Stomach smooth muscle (tissue), 2 donors: Measurements from ENCODE around the gene THAP7.

Source experiments
- H3K27ac ChIP-seq: one replicate; pipeline ENCODE4 v1.7.0; 2013; ENCODE audit warnings: mild to moderate bottlenecking, low read length, inconsistent platforms
- H3K27me3 ChIP-seq, 2 donors: one replicate each; pipeline ENCODE4 v1.7.0; 2013; ENCODE audit warnings: low read length in 2 of 2; ENCODE audit not compliant: insufficient read depth in 2 of 2, control insufficient read depth in 1 of 2
- H3K36me3 ChIP-seq, 2 donors: one replicate each; pipeline ENCODE4 v1.7.0; 2013; ENCODE audit warnings: low read length in 2 of 2; ENCODE audit not compliant: control insufficient read depth in 2 of 2, insufficient read depth in 2 of 2
- H3K4me1 ChIP-seq: one replicate; pipeline ENCODE4 v1.7.0; 2013; ENCODE audit warnings: low read length; ENCODE audit not compliant: control insufficient read depth, insufficient read depth
- H3K4me3 ChIP-seq, 2 donors: one replicate each; pipeline ENCODE4 v1.7.0; 2013; ENCODE audit warnings: low read length in 2 of 2
- H3K9ac ChIP-seq, 2 donors: one replicate each; pipeline ENCODE4 v1.7.0; 2013; ENCODE audit warnings: low read length in 2 of 2, mild to moderate bottlenecking in 1 of 2
- H3K9me3 ChIP-seq, 2 donors: one replicate each; pipeline ENCODE4 v1.7.0; 2013; ENCODE audit warnings: low read length in 2 of 2; ENCODE audit not compliant: control insufficient read depth in 2 of 2
- donor health status: healthy.
- donor health status: Pancreatic carcinoma.

Gene THAP7

DNA sequence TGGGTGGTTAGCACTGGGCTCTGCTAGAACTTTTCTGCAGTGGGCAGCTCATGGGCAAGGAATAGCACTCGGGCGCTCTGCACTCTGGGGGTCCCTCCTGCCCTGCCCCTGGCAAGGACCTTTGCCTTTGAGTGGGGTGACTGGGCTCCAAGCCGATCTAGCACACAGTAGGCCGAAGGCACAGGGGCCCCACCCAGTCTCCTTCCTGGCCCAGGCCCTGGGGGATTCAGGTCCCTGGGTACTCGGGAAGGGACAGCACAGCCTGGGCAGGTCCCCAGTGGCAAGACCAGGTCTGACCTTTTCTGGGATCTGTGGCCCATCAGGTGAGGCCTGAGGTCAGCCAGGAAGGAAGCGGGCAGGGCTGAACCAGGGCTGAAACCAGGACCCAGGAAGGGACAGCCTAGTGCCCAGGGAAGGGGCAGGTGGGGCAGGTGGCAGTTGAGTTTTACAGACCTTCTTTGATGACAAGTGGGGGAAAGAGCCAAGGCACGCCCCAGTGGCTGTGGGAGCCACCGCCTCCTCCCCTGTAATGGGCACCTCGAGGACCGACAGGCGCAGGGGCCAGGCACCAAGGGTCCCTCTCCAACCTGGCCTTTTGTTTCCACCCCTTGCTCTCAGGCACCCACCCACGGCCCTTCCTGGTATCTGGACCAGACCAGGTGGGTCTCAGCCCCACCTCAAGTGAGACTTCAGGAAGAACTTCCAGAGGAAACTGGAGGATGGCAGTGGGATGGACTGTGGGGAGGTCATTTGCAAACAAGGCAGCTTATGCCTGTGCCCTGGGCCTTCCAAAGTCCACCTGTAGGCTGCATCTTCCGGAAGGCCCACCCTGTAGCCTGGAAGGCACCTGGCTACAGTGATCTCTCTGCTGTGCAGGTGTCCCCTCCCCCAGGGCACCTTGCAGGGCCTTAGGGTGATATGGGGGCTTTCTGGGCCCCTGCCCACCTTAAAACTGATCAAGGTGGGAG, 35.7 kb downstream of the THAP7 start:
- Histone ChIP-seq H3K27me3 (peaks cover 0 to 12% of the 10 kb centered on the region in 2 donors), H3K4me1 (peaks cover 12% of the 10 kb centered on the region)

DNA sequence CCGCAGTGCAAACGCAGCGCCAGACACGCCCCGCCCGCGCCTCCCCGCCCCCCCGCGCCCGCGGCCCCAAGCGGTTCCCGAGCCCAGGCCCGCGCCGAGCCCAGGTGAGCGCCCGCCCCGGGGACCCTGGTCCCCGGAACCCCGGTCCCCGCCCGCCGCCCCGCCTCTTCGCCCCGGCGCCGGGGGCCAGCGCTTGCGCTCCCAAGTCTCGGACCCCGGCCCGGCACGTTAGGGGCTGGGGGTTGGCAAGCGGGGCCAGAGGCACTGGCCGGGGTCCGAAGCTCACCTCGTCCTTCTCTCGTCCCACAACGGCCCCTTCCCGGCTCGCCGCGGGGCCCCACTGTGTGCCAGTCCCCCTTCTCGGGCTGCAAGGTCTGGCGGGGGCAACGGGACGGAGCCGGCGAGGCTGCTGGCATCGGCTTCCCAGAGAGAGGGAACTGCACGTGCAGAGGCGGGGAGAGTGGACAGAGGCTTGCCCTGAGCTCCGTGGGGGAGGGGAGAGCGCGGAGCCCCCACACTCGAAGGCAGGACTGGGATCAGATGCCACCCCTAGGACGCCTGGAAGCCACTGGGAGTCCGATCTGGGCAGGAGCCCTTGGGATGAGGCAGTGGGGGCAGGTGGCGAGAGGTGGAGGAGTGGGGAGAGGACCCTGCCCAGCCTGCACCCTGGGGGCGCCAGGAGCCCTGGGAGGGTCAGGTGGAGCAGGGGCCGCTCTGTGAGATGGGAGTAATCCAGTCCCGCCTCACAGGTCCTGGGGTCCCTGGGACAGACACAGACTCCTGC, 36.6 kb downstream of the THAP7 start:
- Histone ChIP-seq H3K9me3 (no peaks in the 10 kb centered on the region), H3K4me1 (peaks cover 12% of the 10 kb centered on the region), H3K36me3 (no peaks in the 10 kb centered on the region), H3K27me3 (peaks cover 0 to 12% of the 10 kb centered on the region in 2 donors), H3K27ac (no peak overlapping the region), H3K4me3 (peak overlapping the region; percentile 46 to 65), H3K9ac (peak overlapping the region; percentile 21 to 28)

More for the DNA sequence above, 35.7 kb downstream of the THAP7 start:
- no peak overlapping the region for H3K4me3 ChIP-seq
- no peaks in the 10 kb centered on the region for H3K9me3 ChIP-seq
- no peak overlapping the region for H3K27ac ChIP-seq
- H3K36me3 ChIP-seq = no peaks in the 10 kb centered on the region
- no peak overlapping the region for H3K9ac ChIP-seq

DNA sequence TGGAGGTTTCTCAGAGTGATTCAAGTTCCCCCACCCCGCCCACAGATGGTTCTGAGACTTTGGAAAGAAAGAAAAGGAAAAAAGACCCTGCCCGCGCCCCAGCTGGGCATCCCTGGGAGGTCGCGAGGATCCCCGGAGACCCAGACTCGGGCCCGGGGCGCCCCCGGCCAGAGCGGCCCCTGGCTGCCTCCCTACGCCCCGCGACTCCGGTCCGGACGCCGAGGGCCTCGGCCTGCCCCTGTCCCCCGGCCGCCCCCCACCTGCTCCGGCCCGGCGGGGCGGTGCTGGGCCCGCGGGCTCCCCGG, 37.2 kb downstream of the THAP7 start:
- no peak overlapping the region for H3K27ac ChIP-seq
- H3K9ac ChIP-seq = no peak overlapping the region
- H3K27me3 ChIP-seq = peaks cover 0 to 12% of the 10 kb centered on the region in 2 donors
- peak overlapping the region in 1 of 2 donors; percentile 57 for H3K4me3 ChIP-seq
- H3K9me3 ChIP-seq = no peaks in the 10 kb centered on the region
- no peaks in the 10 kb centered on the region for H3K36me3 ChIP-seq
- H3K4me1 ChIP-seq = peaks cover 12% of the 10 kb centered on the region

DNA sequence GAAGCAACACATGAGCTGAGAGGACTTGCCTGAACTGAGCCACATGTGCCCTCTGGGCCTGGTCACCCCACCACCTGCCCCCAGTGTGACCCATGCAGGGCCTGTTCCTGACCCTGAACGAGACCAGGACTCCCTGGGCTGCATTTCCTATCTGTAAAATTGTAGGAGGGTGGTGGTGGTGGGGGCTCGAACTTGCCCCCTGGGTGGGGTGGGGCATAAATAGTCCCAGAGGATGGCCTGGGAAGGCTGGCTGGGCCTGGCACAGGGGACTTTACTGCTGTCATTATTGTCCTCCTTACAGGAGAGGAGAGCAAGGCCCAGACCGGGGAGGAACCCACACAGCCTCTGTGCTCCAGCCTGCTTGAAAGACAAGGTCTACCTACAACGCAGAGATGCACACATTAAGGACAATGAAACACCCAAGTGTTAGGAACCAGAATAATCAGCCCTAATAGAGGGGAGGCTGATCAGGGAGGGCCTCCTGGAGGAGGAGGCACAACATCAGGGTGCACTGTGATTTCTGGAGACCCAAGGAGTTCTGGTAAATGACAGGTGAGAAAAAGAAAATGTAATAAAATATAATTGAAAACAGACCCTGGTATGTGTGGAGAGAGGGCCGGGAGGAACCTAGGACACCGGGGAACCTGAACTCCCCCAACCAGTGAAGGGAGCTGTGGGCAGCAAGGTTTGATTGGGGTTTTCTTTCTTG, 37.7 kb downstream of the THAP7 start:
- Histone ChIP-seq H3K4me3 (peak overlapping the region in 1 of 2 donors; percentile 57), H3K9ac (no peak overlapping the region), H3K4me1 (peaks cover 12% of the 10 kb centered on the region), H3K9me3 (no peaks in the 10 kb centered on the region), H3K36me3 (no peaks in the 10 kb centered on the region), H3K27ac (no peak overlapping the region), H3K27me3 (peaks cover 0 to 12% of the 10 kb centered on the region in 2 donors)

DNA sequence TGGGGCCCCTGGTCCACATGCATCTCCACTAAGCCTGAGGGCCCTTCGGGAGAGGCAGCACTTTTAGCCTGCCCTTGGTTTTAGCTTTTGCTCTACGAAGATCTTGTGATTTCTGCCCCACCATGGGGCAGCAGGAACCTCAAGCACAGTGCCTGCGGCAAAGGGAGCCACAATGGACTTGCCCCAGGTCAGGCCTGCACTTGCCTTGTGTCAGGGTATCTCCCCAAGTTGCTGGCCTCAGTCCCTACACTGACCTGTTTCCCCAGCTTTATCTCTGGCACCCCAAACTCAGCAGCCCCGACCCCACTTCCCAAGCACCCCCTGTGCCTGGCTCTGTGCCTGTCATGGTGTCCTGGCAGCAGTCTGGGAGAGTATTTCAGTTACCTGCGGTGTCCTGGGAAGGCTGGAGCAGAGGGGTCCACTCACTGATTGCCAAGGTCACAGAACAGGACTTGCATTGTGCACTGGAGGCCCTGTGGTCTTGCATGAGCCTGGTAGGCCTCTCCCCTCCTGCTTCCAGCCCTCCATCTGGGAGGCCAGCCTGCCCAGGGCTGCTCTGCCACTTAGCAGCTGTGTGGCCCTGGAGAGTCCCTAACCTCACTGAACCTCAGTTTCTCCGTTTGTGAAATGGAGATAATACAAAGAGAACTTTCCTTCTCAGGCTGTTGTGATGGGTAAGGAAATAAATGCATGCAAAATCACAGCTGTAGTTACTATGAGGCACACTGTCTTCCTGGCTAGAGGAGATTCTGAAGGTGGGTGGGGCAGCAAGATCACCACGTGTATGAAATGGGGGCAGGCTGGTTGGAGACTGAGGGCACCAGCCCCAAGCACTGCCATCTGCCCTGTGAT, 38.5 kb downstream of the THAP7 start:
- Histone ChIP-seq H3K9me3 (no peaks in the 10 kb centered on the region), H3K4me3 (no peak overlapping the region), H3K9ac (no peak overlapping the region), H3K4me1 (peaks cover 9% of the 10 kb centered on the region), H3K36me3 (no peaks in the 10 kb centered on the region), H3K27me3 (peaks cover 0 to 12% of the 10 kb centered on the region in 2 donors), H3K27ac (no peak overlapping the region)

DNA sequence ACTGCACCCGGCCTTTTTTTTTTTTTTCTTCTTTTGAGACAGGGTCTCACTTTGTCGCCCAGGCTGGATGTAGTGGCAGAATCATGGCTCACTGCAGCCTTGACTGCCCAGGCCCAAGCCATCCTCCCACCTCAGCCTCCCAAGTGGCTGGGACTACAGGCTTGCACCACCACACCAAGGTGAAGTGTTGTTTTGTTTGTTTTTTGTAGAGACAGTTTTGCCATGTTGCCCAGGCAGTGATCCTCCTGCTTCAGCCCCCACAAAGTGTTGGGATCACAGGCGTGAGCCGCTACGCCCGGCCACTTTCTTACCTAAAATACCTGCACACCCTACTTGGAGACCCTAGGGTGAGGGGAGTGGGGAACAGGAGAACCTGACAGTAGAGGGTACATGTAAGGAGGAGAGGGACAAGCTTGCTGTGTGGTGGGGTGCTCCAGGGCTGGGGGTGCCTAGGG, 39.4 kb downstream of the THAP7 start:
- no peak overlapping the region for H3K4me3 ChIP-seq
- H3K27me3 ChIP-seq = peaks cover 0 to 12% of the 10 kb centered on the region in 2 donors
- no peaks in the 10 kb centered on the region for H3K36me3 ChIP-seq
- no peak overlapping the region for H3K9ac ChIP-seq
- no peak overlapping the region for H3K27ac ChIP-seq
- H3K4me1 ChIP-seq = peaks cover 16% of the 10 kb centered on the region
- no peaks in the 10 kb centered on the region for H3K9me3 ChIP-seq

DNA sequence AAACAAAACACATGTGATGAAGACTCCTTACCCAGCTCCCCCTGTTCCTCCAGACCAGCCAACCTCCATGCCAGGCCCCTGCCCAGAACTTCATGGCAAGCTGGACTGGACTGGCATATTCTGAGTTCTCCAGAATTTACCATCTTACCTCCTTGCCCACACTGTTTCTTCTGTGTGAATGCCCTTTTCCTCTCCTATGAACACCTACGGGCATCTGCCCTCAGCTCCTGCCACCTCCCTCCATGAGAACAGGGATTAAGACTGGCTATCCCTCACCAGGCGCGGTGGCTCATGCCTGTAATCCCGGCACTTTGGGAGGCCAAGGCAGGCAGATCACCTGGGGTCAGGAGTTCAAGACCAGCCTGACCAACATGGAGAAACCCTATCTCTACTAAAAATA, 41.3 kb downstream of the THAP7 start:
- H3K4me3 ChIP-seq = no peak overlapping the region
- no peak overlapping the region for H3K27ac ChIP-seq
- H3K36me3 ChIP-seq = no peaks in the 10 kb centered on the region
- peaks cover 0 to 12% of the 10 kb centered on the region in 2 donors for H3K27me3 ChIP-seq
- H3K9ac ChIP-seq = no peak overlapping the region
- no peaks in the 10 kb centered on the region for H3K9me3 ChIP-seq
- peaks cover 24% of the 10 kb centered on the region for H3K4me1 ChIP-seq

DNA sequence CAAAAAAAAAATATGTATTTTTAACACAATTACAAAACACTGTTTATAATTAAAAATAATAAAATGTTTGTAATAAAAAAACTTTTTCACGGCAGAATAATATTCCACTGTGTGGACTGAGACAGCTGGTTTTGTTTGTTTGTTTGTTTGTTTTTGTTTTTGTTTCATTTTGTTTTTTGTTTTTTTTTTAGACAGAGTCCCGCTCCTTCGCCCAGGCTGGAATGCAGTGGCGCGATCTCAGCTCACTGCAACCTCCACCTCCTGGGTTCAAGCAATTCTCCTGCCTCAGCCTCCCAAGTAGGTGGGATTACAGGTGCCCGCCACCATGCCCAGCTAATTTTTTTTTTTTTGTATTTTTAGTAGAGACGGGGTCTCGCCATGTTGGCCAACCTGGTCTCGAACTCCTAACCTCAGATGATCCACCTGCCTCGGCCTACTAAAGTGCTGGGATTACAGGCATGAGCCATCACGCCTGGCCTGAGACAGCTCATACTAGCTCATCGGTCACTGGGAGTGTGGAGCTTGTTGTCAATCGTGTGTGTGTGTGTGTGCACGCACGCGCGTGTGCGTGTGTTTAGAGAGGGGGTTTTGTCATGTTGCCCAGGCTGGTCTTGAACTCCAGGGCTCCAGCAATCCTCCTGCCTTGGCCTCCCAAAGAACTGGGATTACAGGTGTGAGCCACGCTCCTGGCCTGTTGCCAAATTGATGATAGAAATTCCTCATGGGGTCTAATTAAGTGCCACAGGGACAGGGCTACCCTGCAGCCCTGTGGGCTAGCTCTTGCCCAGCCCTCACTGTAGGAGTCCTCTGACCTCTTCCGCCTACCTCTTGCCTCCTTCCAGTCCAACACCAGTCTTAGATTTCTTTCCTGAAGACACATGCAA, 42.1 kb downstream of the THAP7 start:
- no peak overlapping the region for H3K27ac ChIP-seq
- no peaks in the 10 kb centered on the region for H3K36me3 ChIP-seq
- peaks cover 0 to 12% of the 10 kb centered on the region in 2 donors for H3K27me3 ChIP-seq
- no peaks in the 10 kb centered on the region for H3K9me3 ChIP-seq
- no peak overlapping the region for H3K9ac ChIP-seq
- H3K4me1 ChIP-seq = peaks cover 19% of the 10 kb centered on the region
- no peak overlapping the region for H3K4me3 ChIP-seq

DNA sequence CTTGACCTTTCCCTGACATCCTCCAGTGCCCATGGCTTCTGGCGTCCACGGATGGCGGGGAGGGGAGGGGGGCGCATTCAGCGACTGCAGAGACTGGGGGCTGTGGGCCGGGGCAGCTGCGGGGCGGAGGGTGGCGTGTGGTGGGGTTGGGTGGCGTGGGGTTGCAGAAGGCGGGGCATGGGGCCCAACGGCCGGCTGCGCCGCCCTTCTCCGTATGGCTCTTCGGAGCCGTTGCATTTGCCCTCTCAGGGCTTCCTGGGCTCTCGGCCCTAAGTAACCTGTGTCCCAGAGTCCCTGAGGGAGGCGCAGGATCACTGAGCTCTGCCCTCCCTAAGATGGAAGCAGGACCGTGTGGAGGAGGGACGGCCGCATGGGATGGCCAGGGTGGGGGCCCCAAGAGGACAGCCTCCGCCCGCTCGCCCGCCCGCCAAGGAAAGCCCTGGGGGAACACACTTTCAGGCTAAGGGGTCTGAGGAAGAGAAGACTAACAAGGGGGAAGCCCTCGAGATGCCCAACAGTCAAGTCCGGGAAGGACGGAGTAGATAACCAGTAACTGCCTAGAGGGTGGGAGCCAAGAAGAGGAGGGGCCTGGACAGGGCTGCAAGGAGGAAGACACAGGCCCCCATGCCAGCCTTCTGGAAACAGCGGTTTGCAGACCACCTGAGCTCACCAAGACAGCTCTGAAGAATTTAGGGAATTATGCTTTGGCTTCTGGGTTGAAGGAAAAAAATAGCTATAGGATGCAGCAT, 44.1 kb downstream of the THAP7 start:
- peaks cover 0 to 2% of the 10 kb centered on the region in 2 donors for H3K27me3 ChIP-seq
- no peaks in the 10 kb centered on the region for H3K9me3 ChIP-seq
- peaks cover 15% of the 10 kb centered on the region for H3K4me1 ChIP-seq
- peak overlapping the region; percentile 63 to 82 for H3K4me3 ChIP-seq
- H3K27ac ChIP-seq = no peak overlapping the region
- peak overlapping the region; percentile 47 to 63 for H3K9ac ChIP-seq
- H3K36me3 ChIP-seq = peaks cover 4 to 7% of the 10 kb centered on the region in 2 donors
